GM23248 (cell line): ENCODE results near the gene PPP4R1. TPM values are rescaled to one million over a fixed set of nuclear protein-coding genes. Genes with fewer than 3 reads are reported as not detected.

Experiments
- DNase-seq: peaks from one replicate; pipeline ENCODE4 v3.0.0-alpha.2; 2015
- H2AFZ ChIP-seq: fragments of 200-600 bp; sonication (generic); 2 replicates; pipeline ENCODE4 v1.6.1; 2016; ENCODE audit warnings: antibody characterized with exemption
- H3F3A ChIP-seq: fragments of 200-600 bp; sonication (generic); 2 replicates; pipeline ENCODE4 v1.6.1; 2016; ENCODE audit warnings: mild to moderate bottlenecking, antibody characterized with exemption, mixed run types; ENCODE audit not compliant: insufficient read depth
- H3K27ac ChIP-seq: fragments of 200-600 bp; sonication (generic); 2 replicates; pipeline ENCODE4 v1.5.1; 2016; ENCODE audit warnings: mild to moderate bottlenecking
- H3K27me3 ChIP-seq: fragments of 200-600 bp; sonication (generic); replicated peaks from 2 replicates; pipeline ENCODE4 v1.6.1; 2016; ENCODE audit warnings: mild to moderate bottlenecking; ENCODE audit not compliant: insufficient read depth
- H3K36me3 ChIP-seq: fragments of 200-600 bp; sonication (generic); 2 replicates; pipeline ENCODE4 v1.6.1; 2016; ENCODE audit warnings: low read depth, mild to moderate bottlenecking
- H3K4me1 ChIP-seq: fragments of 200-600 bp; sonication (generic); 2 replicates; pipeline ENCODE4 v1.6.1; 2016; ENCODE audit warnings: mild to moderate bottlenecking; ENCODE audit not compliant: insufficient read depth
- H3K4me2 ChIP-seq: fragments of 200-600 bp; sonication (generic); one replicate; pipeline ENCODE4 v1.6.1; 2016; ENCODE audit warnings: mild to moderate bottlenecking; ENCODE audit not compliant: unreplicated experiment
- H3K4me3 ChIP-seq: fragments of 200-600 bp; sonication (generic); 2 replicates; pipeline ENCODE4 v1.5.1; 2016; ENCODE audit warnings: mild to moderate bottlenecking
- H3K79me2 ChIP-seq: fragments of 200-600 bp; sonication (generic); 2 replicates; pipeline ENCODE4 v1.6.1; 2016; ENCODE audit warnings: mild to moderate bottlenecking; ENCODE audit not compliant: insufficient read depth
- H3K9ac ChIP-seq: fragments of 200-600 bp; sonication (generic); 2 replicates; pipeline ENCODE4 v1.6.1; 2016; ENCODE audit warnings: mild to moderate bottlenecking
- H3K9me2 ChIP-seq: fragments of 200-600 bp; sonication (generic); 2 replicates; pipeline ENCODE4 v1.6.1; 2016; ENCODE audit warnings: mixed run types, mild to moderate bottlenecking, moderate library complexity; ENCODE audit not compliant: insufficient read depth
- H3K9me3 ChIP-seq: fragments of 200-600 bp; sonication (generic); one replicate; pipeline ENCODE4 v1.6.1; 2017; ENCODE audit warnings: low read depth
- H4K20me1 ChIP-seq: fragments of 200-600 bp; sonication (generic); 2 replicates; pipeline ENCODE4 v1.6.0; 2016; ENCODE audit not compliant: insufficient read depth
- EZH2 ChIP-seq: fragments of 200-600 bp; sonication (generic); IDR thresholded peaks from 2 replicates; pipeline ENCODE4 v1.6.1; 2018; ENCODE audit warnings: antibody characterized with exemption, mild to moderate bottlenecking; ENCODE audit not compliant: insufficient read depth, poor library complexity, severe bottlenecking
- EZH2phosphoT487 ChIP-seq: fragments of 200-600 bp; sonication (generic); IDR thresholded peaks from 2 replicates; pipeline ENCODE4 v1.6.1; 2018; ENCODE audit warnings: antibody characterized with exemption, moderate library complexity, mild to moderate bottlenecking, low read depth; ENCODE audit not compliant: insufficient read depth
- WGBS, 2 experiments: methylation state at CpG; one replicate each; pipeline ENCODE4 v1.1.6; 2015 to 2017; ENCODE audit warnings: low lambda C conversion rate in 2 of 2, low coverage in 1 of 2; ENCODE audit errors: missing lambda C conversion rate in 2 of 2; 5-methylcytosine and 5-hydroxymethylcytosine counted together
- in situ Hi-C: fragments of 300-500 bp; cut with MboI; formaldehyde crosslinking; loops from 2 replicates; pipeline ENCODE4 v1.15.0; 2020
- polyA plus RNA-seq: library from polyadenylated mRNA; unstranded; fragments of >200 nt; fragmentation: Nextera tagmentation; extraction: Ambion mirVana; gene quantifications from 2 replicates; pipeline ENCODE4 v1.2.1, GENCODE V29; 2016
- total RNA-seq: library from RNA; depleted of rRNA; stranded (reverse); fragments of >200 nt; shearing (Covaris generic); gene quantifications from 2 replicates; pipeline ENCODE4 v1.2.3, GENCODE V29; 2014

PPP4R1 gene
- total and polyA plus RNA-seq, 2 experiments from 2014 or later: 33.0 to 97.9 TPM

DNA sequence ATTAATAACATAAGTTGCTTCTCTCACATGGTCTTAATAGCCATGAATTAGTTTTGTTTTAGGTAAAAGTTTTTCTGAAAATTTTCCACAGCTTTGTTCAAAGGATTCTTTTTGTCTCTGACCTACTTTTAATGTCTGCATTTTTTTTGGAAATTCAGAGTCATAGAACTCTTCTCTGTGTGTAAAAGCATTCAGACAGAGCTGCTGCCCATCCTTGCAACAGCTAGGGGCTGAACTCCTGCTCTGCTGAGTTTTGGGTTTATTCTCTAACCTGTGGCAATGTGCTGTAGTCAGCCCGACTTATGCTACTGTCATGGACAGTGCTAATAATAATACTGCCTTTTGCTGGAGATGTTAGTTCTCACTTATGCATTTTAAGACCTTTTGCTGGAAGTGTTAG is 95.0 kb downstream of the PPP4R1 start:
- no peaks in the 10 kb centered on the region for H3K9me3 ChIP-seq
- no peak overlapping the region for H3K9ac ChIP-seq
- H3F3A ChIP-seq: 0 out of 2 replicates have a peak, but pooled peaks cover 4% of the 10 kb centered on the region
- 0 out of 2 replicates have a peak, but pooled peaks cover 3% of the 10 kb centered on the region for H4K20me1 ChIP-seq
- in situ Hi-C loops: no loop called here
- H3K4me1 ChIP-seq: peaks cover 16% of the 10 kb centered on the region
- TF ChIP-seq EZH2phosphoT487 (no peak), EZH2 (no peak)
- H3K4me3 ChIP-seq: no peak overlapping the region
- H3K79me2 ChIP-seq: peaks cover 57% of the 10 kb centered on the region
- no peak for DNase-seq
- WGBS, 2 experiments: 21 to 30% methylated on average over 1 of the region's 1 CpG
- H3K27ac ChIP-seq: no peak overlapping the region
- H3K27me3 ChIP-seq: no peaks in the 10 kb centered on the region
- H2AFZ ChIP-seq: no peak overlapping the region
- H3K4me2 ChIP-seq: no peak overlapping the region
- H3K9me2 ChIP-seq: no peaks in the 10 kb centered on the region
- H3K36me3 ChIP-seq: peaks cover 6% of the 10 kb centered on the region; the same call in 1 of the 2 replicates

DNA sequence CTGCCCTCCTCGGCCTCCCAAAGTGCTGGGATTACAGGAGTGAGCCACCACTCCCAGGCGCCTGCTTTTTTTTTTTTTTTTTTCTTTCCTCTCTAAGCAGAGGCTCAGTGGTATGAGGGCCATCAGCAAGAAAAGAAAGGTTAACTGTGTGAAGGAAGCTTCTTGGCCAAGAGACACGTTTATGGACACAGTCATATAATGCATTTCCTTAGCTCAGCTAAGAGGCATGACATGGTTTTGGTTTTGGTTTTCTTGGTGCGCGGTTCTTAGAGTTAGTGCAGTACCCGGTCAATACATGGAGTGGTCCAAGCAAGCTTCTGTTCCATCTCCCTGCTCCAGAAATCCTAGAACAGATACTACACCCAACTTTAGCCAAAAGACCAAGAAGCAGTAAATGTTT is 96.5 kb downstream of the PPP4R1 start:
- in situ Hi-C loops: no loop called here

DNA sequence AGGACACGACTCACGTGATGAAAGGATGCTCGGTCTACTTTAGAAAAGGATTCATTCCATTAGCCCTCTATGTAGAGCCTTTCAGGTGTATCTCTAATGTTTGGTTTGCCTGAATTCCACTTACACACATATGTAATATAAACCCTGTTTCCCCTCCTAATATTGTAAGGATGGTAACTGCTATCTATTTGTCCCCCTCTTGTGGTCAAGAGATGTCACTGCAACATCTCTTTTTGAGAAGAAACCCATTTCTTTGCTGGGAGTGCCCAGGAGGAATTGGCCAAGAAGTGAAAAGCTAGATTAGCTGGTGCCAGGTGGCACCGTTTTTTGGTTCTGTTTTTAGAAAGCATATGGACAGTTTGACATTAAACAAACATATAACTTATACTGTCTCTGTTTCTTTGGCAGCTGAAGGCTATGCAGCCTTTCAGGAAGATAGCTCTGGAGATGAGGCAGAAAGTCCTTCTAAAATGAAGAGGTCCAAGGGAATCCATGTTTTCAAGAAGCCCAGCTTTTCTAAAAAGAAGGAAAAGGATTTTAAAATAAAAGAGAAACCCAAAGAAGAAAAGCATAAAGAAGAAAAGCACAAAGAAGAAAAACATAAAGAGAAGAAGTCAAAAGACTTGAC is 97.8 kb downstream of the PPP4R1 start:
- in situ Hi-C loops: no loop called here
- DNase-seq: peak; percentile 65
- Histone ChIP-seq H3K9me2 (no peaks in the 10 kb centered on the region), H3K27ac (no peak overlapping the region), H3K36me3 (no peaks in the 10 kb centered on the region), H3K79me2 (peaks cover 74% of the 10 kb centered on the region), H3F3A (peaks cover 14% of the 10 kb centered on the region), H3K9ac (no peak overlapping the region), H3K4me2 (no peak overlapping the region), H3K9me3 (no peaks in the 10 kb centered on the region), H3K4me3 (no peak overlapping the region), H3K4me1 (peaks cover 24% of the 10 kb centered on the region), H3K27me3 (no peaks in the 10 kb centered on the region), H2AFZ (no peak overlapping the region), H4K20me1 (0 out of 2 replicates have a peak, but pooled peaks cover 3% of the 10 kb centered on the region)
- 72% methylated on average over 4 of the region's 4 CpGs for WGBS, 2 experiments
- TF ChIP-seq EZH2 (no peak), EZH2phosphoT487 (no peak)

More for the DNA sequence above, 96.5 kb downstream of the PPP4R1 start:
- Histone ChIP-seq H3K36me3 (peaks cover 4% of the 10 kb centered on the region; the same call in 1 of the 2 replicates), H3K27me3 (no peaks in the 10 kb centered on the region), H3K4me3 (no peak overlapping the region), H3K9ac (no peak overlapping the region), H3K9me3 (no peaks in the 10 kb centered on the region), H3F3A (peaks cover 14% of the 10 kb centered on the region), H2AFZ (no peak overlapping the region), H3K4me1 (peaks cover 24% of the 10 kb centered on the region), H4K20me1 (0 out of 2 replicates have a peak, but pooled peaks cover 3% of the 10 kb centered on the region), H3K79me2 (peaks cover 67% of the 10 kb centered on the region), H3K4me2 (no peak overlapping the region), H3K9me2 (no peaks in the 10 kb centered on the region), H3K27ac (no peak overlapping the region)
- TF ChIP-seq EZH2phosphoT487: no peak
- TF ChIP-seq EZH2: no peak
- WGBS, 2 experiments: 69 to 73% methylated on average over 5 to 6 of the region's 6 CpGs
- DNase-seq: no peak

DNA sequence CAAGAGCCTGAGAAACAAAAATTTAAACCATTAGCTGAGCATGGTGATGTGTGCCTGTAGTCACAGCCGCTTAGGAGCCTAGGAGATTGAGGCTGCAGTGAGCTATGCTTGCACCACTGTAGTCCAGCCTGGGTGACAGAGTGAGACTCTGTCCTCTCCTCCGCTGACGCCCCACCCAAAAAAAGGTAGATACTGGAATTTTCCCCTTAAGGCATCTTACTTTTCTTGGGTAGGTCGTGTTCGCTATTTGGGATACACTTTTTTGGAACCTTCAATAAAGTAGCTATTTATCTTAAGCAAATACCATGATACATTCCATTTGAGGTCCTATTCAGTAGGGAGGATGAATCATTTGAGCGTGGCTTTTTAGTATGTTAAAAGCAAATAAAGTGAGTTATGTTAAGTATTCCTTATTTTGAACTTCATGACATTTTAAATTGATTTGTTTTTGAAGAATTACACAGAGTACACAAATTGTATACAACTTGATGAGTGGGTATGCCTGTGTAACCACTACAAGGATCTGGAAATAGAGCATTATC is 100.3 kb downstream of the PPP4R1 start:
- WGBS, 2 experiments: 78 to 85% methylated on average over 6 of the region's 6 CpGs
- in situ Hi-C loops: no loop called here
- H3K4me3 ChIP-seq: no peak overlapping the region
- no peaks in the 10 kb centered on the region for H3K27me3 ChIP-seq
- H3K79me2 ChIP-seq: peaks cover 78% of the 10 kb centered on the region
- peaks cover 24% of the 10 kb centered on the region for H3K4me1 ChIP-seq
- DNase-seq: peak; percentile 69
- H3K9me2 ChIP-seq: no peaks in the 10 kb centered on the region
- peak overlapping the region; percentile 32 for H3K4me2 ChIP-seq
- H3F3A ChIP-seq: peaks cover 14% of the 10 kb centered on the region
- 0 out of 2 replicates have a peak overlapping the region, but pooled peaks have one; percentile 19 for H3K27ac ChIP-seq
- H4K20me1 ChIP-seq: 0 out of 2 replicates have a peak, but pooled peaks cover 3% of the 10 kb centered on the region
- H3K36me3 ChIP-seq: no peaks in the 10 kb centered on the region
- H2AFZ ChIP-seq: no peak overlapping the region
- TF ChIP-seq EZH2phosphoT487: no peak
- no peak for TF ChIP-seq EZH2
- H3K9ac ChIP-seq: no peak overlapping the region
- H3K9me3 ChIP-seq: no peaks in the 10 kb centered on the region
